GM12878 (cell line): ENCODE results near the gene LTBP2.

Experiments
- CTCF ChIP-seq, 3 experiments: IDR thresholded peaks in 2 of 3; conservative IDR thresholded peaks in 1 of 3; 2 replicates each; pipeline ENCODE4 v1.5.1; 2011; ENCODE audit warnings: low read depth in 3 of 3, low read length in 3 of 3, mild to moderate bottlenecking in 3 of 3, control low read depth in 2 of 3, moderate library complexity in 2 of 3, inconsistent platforms in 1 of 3, mixed read lengths in 1 of 3; ENCODE audit not compliant: control insufficient read depth in 2 of 3, insufficient read depth in 1 of 3; ENCODE audit errors: extremely low read depth in 1 of 3
- ETV6 ChIP-seq, 2 experiments: fragments of 450-650 bp in 1 of 2; IDR thresholded peaks in 1 of 2; conservative IDR thresholded peaks in 1 of 2; 2 replicates each; pipeline ENCODE4 v1.6.1; 2014; ENCODE audit warnings: antibody characterized with exemption in 1 of 2, borderline replicate concordance in 1 of 2, low read depth in 1 of 2, mild to moderate bottlenecking in 1 of 2, moderate library complexity in 1 of 2
- EZH2 ChIP-seq: IDR thresholded peaks from 2 replicates; pipeline ENCODE4 v1.6.1; 2012; ENCODE audit warnings: low read depth, mild to moderate bottlenecking, control low read depth, inconsistent platforms, low read length, borderline replicate concordance; ENCODE audit not compliant: control insufficient read depth
- FOXK2 ChIP-seq: fragments of 450-650 bp; IDR thresholded peaks from 2 replicates; pipeline ENCODE4 v1.6.1; 2017; ENCODE audit warnings: mild to moderate bottlenecking, moderate library complexity
- NBN ChIP-seq: fragments of 450-650 bp; IDR thresholded peaks from 2 replicates; pipeline ENCODE4 v1.6.1; 2016
- NFIC ChIP-seq: IDR thresholded peaks from 2 replicates; pipeline ENCODE4 v1.6.1; 2012; ENCODE audit warnings: low read depth, mild to moderate bottlenecking, inconsistent platforms, low read length, moderate library complexity
- NFYB ChIP-seq: IDR thresholded peaks from 2 replicates; pipeline ENCODE4 v1.6.1; 2011; ENCODE audit warnings: low read depth, mild to moderate bottlenecking, low read length, improper control_type of control experiment, moderate library complexity; ENCODE audit not compliant: insufficient read depth
- PBX3 ChIP-seq: IDR thresholded peaks from 2 replicates; pipeline ENCODE4 v1.6.1; 2011; ENCODE audit warnings: mild to moderate bottlenecking, low read depth, low read length, moderate library complexity; ENCODE audit not compliant: insufficient replicate concordance
- SP1 ChIP-seq: IDR thresholded peaks from one replicate; pipeline ENCODE4 v1.6.1; 2011; ENCODE audit warnings: low read depth, low read length
- TF ChIP-seq, protein P1 (sequence below): fragments of 450-650 bp; conservative IDR thresholded peaks from 2 replicates; pipeline ENCODE4 v1.6.1; 2017; ENCODE audit warnings: mild to moderate bottlenecking, moderate library complexity
- TF ChIP-seq, protein P2 (sequence below): fragments of 450-650 bp; IDR thresholded peaks from 2 replicates; pipeline ENCODE4 v1.6.1; 2016; ENCODE audit warnings: mild to moderate bottlenecking, moderate library complexity, borderline replicate concordance
- TF ChIP-seq, protein P3 (sequence below): fragments of 450-650 bp; formaldehyde crosslinking; IDR thresholded peaks from 2 replicates; pipeline ENCODE4 v1.4.0; 2022; ENCODE audit warnings: mild to moderate bottlenecking, moderate library complexity

GRCh38 chr14:74531467-74531866 is 80.6 kb downstream of the LTBP2 start:
- TF ChIP-seq NFYB (no peak), PBX3 (no peak), CTCF (IDR thresholded peaks at IDR 0.05 in 2 of 3, conservative IDR thresholded peaks at IDR 0.05 in 1 of 3; ENCODE audit: control insufficient read depth in 2 of 3, extremely low read depth in 1 of 3, insufficient read depth in 1 of 3, low read depth in 3 of 3, low read length in 3 of 3) (no peak), FOXK2 (no peak), NFIC (no peak), NBN (no peak), ETV6 (conservative IDR thresholded peaks at IDR 0.05 in 1 of 2, IDR thresholded peaks at IDR 0.05 in 1 of 2; ENCODE audit: borderline replicate concordance in 1 of 2, low read depth in 1 of 2) (no peak), SP1 (no peak), EZH2 (no peak)
- TF ChIP-seq, protein P1, sequence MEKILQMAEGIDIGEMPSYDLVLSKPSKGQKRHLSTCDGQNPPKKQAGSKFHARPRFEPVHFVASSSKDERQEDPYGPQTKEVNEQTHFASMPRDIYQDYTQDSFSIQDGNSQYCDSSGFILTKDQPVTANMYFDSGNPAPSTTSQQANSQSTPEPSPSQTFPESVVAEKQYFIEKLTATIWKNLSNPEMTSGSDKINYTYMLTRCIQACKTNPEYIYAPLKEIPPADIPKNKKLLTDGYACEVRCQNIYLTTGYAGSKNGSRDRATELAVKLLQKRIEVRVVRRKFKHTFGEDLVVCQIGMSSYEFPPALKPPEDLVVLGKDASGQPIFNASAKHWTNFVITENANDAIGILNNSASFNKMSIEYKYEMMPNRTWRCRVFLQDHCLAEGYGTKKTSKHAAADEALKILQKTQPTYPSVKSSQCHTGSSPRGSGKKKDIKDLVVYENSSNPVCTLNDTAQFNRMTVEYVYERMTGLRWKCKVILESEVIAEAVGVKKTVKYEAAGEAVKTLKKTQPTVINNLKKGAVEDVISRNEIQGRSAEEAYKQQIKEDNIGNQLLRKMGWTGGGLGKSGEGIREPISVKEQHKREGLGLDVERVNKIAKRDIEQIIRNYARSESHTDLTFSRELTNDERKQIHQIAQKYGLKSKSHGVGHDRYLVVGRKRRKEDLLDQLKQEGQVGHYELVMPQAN, result no peak
- TF ChIP-seq, protein P2, sequence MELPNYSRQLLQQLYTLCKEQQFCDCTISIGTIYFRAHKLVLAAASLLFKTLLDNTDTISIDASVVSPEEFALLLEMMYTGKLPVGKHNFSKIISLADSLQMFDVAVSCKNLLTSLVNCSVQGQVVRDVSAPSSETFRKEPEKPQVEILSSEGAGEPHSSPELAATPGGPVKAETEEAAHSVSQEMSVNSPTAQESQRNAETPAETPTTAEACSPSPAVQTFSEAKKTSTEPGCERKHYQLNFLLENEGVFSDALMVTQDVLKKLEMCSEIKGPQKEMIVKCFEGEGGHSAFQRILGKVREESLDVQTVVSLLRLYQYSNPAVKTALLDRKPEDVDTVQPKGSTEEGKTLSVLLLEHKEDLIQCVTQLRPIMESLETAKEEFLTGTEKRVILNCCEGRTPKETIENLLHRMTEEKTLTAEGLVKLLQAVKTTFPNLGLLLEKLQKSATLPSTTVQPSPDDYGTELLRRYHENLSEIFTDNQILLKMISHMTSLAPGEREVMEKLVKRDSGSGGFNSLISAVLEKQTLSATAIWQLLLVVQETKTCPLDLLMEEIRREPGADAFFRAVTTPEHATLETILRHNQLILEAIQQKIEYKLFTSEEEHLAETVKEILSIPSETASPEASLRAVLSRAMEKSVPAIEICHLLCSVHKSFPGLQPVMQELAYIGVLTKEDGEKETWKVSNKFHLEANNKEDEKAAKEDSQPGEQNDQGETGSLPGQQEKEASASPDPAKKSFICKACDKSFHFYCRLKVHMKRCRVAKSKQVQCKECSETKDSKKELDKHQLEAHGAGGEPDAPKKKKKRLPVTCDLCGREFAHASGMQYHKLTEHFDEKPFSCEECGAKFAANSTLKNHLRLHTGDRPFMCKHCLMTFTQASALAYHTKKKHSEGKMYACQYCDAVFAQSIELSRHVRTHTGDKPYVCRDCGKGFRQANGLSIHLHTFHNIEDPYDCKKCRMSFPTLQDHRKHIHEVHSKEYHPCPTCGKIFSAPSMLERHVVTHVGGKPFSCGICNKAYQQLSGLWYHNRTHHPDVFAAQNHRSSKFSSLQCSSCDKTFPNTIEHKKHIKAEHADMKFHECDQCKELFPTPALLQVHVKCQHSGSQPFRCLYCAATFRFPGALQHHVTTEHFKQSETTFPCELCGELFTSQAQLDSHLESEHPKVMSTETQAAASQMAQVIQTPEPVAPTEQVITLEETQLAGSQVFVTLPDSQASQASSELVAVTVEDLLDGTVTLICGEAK, result no peak
- TF ChIP-seq, protein P3, sequence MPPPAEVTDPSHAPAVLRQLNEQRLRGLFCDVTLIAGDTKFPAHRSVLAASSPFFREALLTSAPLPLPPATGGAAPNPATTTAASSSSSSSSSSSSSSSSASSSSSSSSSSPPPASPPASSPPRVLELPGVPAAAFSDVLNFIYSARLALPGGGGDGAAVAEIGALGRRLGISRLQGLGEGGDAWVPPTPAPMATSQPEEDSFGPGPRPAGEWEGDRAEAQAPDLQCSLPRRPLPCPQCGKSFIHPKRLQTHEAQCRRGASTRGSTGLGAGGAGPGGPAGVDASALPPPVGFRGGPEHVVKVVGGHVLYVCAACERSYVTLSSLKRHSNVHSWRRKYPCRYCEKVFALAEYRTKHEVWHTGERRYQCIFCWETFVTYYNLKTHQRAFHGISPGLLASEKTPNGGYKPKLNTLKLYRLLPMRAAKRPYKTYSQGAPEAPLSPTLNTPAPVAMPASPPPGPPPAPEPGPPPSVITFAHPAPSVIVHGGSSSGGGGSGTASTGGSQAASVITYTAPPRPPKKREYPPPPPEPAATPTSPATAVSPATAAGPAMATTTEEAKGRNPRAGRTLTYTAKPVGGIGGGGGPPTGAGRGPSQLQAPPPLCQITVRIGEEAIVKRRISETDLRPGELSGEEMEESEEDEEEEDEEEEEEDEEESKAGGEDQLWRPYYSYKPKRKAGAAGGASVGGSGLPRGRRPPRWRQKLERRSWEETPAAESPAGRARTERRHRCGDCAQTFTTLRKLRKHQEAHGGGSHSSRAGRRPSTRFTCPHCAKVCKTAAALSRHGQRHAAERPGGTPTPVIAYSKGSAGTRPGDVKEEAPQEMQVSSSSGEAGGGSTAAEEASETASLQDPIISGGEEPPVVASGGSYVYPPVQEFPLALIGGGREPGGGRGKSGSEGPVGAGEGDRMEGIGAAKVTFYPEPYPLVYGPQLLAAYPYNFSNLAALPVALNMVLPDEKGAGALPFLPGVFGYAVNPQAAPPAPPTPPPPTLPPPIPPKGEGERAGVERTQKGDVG, result no peak
